22Rv1 (cell line): Measurements from ENCODE around the gene PCSK2.

ENCODE experiments used
- ZFX ChIP-seq: fragments of 450-650 bp; IDR thresholded peaks from 2 replicates; pipeline ENCODE4 v1.6.1; 2017; ENCODE audit warnings: antibody characterized with exemption, borderline replicate concordance
- TF ChIP-seq, protein P1 (sequence below): fragments of 450-650 bp; IDR thresholded peaks from 2 replicates; pipeline ENCODE4 v1.5.1; 2017; ENCODE audit warnings: mild to moderate bottlenecking

GRCh38 chr20:17482536-17482935 lies 255.7 kb downstream of the PCSK2 start:
- TF ChIP-seq, protein P1, sequence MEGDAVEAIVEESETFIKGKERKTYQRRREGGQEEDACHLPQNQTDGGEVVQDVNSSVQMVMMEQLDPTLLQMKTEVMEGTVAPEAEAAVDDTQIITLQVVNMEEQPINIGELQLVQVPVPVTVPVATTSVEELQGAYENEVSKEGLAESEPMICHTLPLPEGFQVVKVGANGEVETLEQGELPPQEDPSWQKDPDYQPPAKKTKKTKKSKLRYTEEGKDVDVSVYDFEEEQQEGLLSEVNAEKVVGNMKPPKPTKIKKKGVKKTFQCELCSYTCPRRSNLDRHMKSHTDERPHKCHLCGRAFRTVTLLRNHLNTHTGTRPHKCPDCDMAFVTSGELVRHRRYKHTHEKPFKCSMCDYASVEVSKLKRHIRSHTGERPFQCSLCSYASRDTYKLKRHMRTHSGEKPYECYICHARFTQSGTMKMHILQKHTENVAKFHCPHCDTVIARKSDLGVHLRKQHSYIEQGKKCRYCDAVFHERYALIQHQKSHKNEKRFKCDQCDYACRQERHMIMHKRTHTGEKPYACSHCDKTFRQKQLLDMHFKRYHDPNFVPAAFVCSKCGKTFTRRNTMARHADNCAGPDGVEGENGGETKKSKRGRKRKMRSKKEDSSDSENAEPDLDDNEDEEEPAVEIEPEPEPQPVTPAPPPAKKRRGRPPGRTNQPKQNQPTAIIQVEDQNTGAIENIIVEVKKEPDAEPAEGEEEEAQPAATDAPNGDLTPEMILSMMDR, result no peak
- no peak for TF ChIP-seq ZFX
